GM12865 (cell line): ENCODE measurements around the gene FAAP100.

ENCODE experiments used
- DNase-seq: peaks from one replicate; pipeline ENCODE4 v3.0.0; 2010; ENCODE audit warnings: low read depth
- H3K4me3 ChIP-seq: 2 replicates; pipeline ENCODE4 v1.5.1; 2011; ENCODE audit warnings: mild to moderate bottlenecking, low read depth, low read length, control low read depth
- TF ChIP-seq, protein P1 (sequence below): IDR thresholded peaks from 2 replicates; pipeline ENCODE4 v1.5.1; 2011; ENCODE audit warnings: low read length, control low read depth, low read depth, inconsistent platforms; ENCODE audit not compliant: insufficient read depth; ENCODE audit errors: missing control alignments

The FAAP100 gene

DNA sequence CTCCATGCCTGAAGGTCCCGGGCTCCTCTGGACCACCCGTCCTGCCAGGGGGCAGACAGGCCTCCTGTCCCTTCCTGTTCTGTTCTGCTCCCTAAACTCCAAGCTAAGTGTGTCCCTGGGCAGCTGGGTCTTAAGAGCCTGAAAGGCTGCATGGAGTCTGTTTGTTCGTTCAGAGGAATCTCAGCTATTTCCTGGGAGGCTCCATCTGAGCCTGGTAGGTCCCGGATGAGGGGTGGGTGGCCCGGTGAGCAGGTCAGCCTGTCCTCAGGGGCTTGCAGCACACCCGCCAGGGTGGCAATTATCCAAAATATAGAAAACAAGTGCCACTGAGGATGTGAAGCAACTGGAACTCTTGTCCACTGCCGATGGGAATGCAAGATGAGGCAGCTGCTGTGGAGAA lies 52.1 kb downstream of the FAAP100 start:
- DNase-seq = no peak
- no peak overlapping the region for H3K4me3 ChIP-seq
- TF ChIP-seq, protein P1, sequence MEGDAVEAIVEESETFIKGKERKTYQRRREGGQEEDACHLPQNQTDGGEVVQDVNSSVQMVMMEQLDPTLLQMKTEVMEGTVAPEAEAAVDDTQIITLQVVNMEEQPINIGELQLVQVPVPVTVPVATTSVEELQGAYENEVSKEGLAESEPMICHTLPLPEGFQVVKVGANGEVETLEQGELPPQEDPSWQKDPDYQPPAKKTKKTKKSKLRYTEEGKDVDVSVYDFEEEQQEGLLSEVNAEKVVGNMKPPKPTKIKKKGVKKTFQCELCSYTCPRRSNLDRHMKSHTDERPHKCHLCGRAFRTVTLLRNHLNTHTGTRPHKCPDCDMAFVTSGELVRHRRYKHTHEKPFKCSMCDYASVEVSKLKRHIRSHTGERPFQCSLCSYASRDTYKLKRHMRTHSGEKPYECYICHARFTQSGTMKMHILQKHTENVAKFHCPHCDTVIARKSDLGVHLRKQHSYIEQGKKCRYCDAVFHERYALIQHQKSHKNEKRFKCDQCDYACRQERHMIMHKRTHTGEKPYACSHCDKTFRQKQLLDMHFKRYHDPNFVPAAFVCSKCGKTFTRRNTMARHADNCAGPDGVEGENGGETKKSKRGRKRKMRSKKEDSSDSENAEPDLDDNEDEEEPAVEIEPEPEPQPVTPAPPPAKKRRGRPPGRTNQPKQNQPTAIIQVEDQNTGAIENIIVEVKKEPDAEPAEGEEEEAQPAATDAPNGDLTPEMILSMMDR = no peak

GRCh38 chr17:81499601-81499970 lies 52.6 kb downstream of the FAAP100 start:
- TF ChIP-seq, protein P1 = no peak
- DNase-seq = no peak

DNA sequence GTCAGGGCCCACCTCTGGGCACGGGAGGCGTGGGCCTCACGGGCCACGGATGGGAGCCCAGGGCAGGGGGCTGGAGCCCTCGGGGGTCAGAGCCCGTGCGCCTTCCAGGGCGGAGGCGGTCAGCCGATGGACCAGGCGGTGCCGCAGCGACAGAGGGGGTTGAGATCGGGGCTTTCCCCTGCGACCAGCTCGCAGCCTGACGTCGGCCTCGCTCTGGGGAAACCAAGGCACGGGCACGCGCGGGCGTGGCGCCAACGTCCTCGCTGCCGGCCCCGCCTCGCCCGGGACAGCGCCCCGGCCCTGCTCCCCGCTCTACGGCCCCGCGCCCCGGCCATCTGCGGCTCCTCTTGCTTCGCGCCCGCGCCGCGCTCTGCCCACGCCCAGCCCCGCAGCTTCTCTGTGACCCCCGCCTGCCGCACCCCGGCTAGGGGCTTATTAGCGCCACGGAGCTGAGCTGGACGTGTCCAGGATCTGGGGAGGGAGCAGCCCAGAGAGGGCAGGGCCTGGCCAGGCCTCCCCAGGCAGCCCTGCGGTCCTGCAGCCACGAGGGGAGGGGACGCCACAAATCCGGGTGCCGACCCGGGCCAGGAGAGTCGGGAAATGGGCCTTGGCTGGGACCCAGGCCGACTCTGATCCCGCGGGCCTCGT lies 53.1 kb downstream of the FAAP100 start:
- TF ChIP-seq, protein P1 = no peak
- DNase-seq = no peak
- H3K4me3 ChIP-seq = no peak overlapping the region

More at GRCh38 chr17:81499601-81499970, 52.6 kb downstream of the FAAP100 start:
- H3K4me3 ChIP-seq = no peak overlapping the region

DNA sequence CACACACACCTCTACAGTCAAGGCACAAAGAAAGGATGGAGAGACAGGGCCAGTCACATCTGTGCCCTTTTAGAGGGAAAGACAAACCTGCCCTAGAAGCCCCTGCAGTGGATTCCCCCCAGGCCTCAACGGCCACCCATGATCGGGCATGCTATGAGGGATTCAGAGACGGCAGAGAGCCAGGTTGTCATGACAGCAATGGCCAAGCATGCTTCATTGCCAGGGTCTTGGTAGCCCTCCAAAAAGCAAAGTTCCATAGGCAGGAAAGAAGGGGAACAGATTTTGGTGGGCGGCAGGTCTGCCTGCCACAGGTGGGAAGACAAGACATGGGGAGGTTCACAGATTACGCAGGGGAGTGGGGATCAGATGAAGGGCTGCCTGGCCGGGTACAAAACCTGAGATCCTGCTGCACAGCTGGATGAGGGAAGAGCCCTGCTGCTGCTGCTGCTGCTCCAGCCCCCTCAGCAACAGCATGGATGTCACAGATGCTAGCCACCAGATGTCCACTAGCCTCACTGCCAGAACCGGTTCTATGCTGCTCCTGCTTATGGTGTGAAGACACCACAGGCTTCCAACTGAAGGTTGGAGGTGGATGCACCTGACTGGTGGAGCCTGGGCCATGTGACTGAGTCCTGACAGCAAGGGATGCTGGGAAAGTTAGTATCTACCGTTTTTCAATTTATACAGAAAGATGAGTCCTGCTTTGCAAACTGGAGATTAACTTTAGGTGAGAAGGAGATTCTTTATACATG lies 57.4 kb downstream of the FAAP100 start:
- H3K4me3 ChIP-seq = no peak overlapping the region
- TF ChIP-seq, protein P1 = no peak
- DNase-seq = peak; percentile 39

GRCh38 chr17:81493198-81494038 lies 58.7 kb downstream of the FAAP100 start:
- TF ChIP-seq, protein P1 = no peak
- no peak for DNase-seq
- H3K4me3 ChIP-seq = no peak overlapping the region

- TF ChIP-seq, protein P1 = no peak
- no peak overlapping the region for H3K4me3 ChIP-seq
- no peak for DNase-seq
These were observed 59.4 kb downstream of the FAAP100 start for GRCh38 chr17:81492706-81493105.
